DMS114 treated with DMSO at 0.1 percent for 48 hours (cell line): ENCODE data around the gene PTH1R.

Experiments used
- DNase-seq: peaks from one replicate; lab custom pipeline; 2025; ENCODE audit not compliant: unreplicated experiment; lab: John Stamatoyannopoulos, UW

PTH1R gene

DNA sequence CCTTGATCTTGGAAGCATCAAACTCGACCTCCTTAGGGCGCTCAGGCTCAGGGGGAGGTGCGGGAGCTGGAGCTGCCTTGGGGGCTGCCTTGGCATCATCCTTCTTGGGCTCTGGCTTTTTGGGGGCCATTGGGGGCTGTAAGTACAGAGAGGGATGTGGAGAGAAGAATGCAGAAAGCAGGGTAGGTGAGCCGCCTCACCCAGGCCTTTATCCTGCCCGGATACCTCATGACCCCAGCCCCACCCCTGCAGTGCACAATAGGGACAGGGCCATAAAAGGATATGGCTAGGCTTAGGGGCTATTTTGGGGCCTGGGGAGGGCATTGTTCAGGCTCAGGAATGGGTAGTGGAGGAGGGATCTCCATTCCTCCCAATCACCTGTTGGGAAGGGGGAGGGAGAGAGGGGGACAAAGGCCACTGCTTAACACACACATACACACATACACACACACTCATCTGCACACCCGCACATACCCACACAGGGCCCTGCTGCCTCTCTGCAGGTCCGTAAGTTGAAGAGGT lies 14.2 kb upstream of the PTH1R start, which contains the start of gene MYL3:
TSS of gene MYL3 (minus strand) at position 184 of the 522 bp plus-strand sequence. CDS start at position 130, 54 bp downstream.
- no peak for DNase-seq

DNA sequence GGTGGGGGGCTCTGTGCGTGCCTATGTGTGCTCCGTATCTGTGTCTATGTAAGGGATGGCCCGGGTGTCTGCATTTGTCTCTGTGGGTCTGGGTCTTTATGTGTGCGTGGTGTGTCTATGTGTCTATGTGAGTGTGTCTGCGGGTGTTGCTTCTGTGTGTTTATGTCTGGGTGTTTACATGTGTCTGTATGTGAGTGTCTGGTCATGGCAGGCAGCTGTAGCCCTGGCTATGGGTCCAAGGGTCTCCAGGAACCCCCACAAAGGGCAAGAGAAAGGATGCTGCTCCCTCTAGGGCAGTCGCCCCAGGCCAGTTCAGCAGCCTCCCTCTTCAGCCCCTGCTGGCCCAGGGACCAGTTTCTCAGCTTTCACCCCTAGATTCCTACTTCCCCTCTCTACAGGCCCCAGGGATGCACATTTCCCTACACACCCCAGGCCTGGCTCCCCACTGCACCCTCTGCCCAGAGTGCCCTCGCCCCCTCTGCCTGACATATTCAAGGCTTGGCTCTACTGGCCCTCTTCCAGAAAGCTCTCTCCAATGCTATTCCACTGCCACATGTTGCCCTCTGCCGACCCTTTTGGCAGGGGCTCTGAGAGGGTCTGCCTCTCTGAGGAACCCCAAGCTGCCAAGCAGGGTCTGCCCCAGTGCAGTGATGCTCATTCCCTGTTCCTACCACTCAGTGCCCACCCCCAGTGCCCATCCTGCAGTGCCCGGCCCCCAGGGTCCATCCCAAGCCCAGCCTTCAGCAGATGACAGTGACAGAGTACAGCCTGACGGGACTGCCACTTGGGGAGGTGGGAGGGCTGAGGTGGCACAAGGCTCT lies 13.2 kb upstream of the PTH1R start:
- DNase-seq: no peak

DNA sequence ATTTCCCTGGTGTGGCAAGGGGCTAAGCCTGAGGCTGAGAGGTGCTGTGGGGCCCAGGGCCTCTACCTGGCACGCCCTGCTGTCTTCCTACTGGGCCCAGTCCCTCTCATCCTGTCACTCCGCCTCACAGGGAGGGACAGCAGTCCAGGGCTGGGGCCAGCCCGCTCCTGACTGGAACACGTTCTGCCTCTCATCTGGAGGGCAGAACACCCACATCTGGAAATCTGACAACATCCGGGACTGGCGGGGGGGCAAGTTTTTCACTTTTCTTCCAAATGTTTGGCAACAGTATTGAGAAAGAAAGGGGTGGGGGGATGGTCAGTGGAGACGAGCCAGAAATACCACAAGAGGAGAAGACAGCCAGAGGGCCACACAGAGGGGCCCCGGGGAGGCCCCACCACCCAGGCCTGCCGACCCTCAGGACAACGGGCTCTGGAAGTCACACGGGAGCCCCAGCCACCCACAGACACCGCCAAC lies 12.5 kb upstream of the PTH1R start:
- DNase-seq: no peak

DNA sequence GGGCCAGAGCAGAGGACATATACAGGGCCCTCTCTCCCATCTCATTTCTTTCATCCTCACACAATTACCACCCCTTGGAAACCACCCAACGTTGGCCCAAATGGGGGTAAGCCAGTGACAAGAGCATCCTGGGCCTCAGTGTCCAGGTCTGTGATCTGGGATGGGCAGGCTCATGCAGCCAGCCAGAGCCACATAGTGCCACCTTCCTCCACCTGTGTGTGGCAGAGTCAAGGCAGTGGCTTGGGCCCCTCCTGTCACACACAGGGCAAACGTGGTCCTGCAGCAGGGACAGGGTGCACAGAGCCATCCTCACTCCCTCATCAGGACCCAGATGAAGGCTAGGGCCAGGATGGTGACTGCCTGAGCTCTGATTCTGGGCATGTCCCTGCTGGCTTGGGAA lies 12.0 kb upstream of the PTH1R start:
- no peak for DNase-seq

DNA sequence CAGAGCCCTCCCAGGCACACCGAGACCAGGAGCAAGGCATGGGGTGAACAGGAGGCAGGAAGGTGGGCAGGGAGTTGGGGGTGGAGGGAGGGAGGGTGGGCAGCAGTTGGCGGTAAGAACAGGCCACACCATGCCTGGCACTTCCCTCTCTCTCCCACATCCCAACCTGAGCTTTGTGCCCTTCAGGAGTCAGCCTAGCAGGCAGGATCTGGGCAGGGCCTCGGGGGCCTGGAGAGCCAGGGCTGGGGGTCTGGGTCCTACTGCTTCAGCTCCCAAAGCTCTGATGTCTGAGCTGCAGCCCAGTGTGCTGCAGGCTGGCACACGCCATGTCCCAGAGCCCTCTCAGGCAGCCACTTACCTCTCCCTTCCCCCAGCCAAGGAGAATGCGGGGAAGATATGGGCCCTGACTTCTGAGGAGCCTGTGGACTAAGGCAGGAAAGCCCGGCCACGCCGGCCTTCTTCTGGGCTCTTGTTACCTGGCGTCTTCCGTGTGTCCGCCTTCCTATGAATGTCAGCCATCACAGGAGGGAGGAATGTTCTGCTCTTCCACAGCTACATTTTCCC lies 11.4 kb upstream of the PTH1R start:
- no peak for DNase-seq

DNA sequence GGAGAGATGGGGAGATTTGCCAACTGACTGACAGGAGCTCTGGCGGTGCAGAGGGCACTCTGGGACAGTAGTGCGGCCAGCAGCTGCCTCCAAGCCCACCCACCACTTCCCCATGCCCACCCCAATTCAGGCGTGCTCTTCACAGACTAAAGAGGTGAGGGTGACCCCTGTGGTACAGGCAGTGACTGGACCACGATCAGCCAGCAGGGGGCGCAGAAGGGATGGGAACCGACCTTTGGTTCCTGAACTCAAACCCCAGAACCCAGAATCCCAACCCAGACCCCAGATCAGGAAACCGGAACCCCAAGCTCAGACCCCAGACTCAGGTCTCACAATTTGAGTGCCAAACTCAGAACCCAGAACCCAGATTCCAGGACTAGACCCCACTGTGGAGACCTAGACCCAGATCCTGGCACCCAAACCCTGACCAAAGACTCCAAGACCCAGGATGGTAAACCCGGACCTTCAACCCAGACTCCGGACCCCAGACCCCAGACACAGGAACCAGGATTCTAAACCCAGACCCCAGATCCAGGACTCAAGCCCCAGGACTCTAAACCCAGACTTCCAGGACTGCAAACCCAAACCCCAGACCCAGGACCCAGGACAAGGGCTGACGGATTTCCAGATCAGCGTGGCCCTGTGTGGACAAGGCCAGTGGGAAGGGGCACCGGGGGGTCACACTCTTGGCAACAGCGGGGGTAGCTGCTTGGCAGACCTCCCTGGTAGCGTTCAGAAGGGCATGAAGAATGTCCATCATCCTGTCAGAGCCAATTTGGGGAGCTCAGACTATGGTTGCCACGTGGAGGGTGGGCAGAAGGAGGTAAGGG lies 10.6 kb upstream of the PTH1R start:
- no peak for DNase-seq

DNA sequence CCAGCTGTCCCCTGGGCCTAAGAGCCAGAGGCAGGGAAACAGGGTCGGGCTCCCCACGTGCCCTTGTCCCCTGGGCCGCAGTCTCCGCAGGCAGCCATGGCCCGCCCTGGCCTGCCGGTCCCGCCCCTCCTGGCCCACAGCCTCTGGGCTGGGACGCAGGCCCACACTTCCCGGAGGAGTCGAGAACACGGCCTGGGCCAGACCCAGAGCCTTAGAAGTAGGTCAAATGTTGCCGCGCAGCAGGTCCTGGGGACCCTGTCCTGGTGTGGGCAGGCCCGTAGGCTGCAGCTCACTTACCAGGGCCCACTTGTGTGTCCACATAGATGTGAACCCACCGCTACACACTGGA lies 10.0 kb upstream of the PTH1R start:
- DNase-seq: no peak

DNA sequence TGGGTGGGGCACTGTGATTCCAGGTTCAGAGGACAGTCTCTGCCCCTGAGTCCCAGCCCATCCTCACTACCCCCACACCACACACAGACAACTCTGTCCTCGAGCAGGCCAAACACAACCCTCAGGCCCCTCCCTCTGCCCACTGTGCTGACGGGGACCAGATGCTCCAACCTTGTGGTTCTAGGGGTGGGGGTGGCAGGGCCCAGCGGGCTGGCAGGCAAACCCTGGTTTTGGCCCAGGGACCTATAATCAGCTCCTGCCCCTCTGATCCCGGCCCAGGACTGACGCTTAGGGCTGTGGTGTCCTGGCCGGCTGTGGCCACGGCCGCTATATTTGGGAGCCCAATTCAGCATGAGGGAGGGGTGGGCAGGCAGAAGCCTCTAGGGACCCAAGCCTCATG lies 9.2 kb upstream of the PTH1R start:
- DNase-seq: no peak

DNA sequence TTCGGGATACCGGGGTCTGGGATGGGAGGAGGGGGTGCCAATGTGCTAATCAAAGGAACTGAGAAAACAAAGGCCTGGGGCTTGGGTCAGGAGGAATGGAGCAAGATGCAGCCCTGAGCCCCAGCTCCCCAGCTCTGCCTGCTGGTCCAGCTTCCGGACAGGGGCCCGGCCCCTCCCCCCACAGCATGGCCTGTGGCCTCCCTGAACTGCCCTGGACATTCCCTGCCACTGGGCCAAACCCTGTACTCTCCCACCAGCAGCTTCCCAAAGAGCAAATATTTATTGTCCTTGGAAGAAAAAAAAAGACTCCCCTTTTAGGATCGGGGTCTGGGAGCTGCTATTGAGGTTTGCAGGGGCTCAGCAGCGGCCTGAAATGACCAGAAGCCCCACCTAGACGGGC lies 8.6 kb upstream of the PTH1R start:
- DNase-seq: no peak

DNA sequence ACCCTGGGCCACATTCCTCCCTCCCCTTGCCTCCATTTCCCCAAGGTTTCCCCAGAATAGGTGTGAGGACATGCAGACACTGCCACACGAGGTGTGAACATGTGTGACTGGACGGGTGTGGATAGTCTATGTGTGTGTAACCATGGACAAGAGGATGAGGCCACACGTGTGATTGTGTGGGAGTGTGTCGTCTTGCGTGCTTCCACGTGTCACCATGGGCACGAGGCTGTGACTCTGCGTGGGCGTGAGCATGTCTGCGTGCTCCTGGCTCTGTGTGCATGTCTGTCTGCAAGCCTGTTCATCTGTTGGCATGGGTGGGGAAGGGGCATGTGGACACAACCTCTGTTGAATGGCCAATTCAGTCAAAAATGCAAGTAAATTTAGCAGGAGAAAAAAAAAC lies 8.1 kb upstream of the PTH1R start:
- DNase-seq: no peak

DNA sequence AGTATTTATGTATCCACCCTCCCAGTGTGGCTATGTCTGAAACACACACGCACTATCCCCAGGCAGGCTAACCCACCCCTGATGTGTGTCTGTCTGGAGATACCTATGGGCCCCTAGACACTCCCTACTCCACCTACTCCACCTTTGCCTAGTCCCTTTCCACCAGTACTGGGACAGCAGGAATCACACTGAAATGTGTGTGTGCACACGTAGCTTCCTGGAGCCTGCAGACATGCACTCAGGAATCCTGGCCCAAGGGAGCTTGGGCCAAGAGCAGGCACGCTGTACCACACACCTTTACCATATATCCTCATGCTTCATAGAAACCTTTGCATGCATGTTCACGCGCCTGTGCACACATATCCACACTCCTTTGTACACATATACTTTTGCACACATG lies 6.9 kb upstream of the PTH1R start:
- DNase-seq: no peak

DNA sequence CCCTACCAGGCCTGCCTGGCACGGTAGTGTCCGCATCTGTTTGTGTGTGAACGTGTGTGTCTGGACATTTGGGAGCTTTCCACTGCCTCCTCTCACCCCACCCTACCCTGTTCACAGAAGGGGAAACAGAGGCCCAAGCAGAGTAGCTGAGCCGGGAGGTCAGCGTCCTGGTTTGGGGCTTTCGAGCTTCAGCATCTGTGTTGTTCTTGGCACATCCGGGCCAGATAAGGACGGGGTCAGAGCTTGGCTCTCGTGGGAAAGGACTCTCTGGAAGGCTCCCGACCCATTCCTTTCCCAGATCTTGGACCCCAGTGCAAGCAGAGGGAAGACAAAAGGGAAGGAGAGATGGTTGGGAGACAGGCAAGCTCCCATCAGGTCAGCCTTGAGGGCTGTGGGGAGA lies 6.3 kb upstream of the PTH1R start:
- DNase-seq: no peak

DNA sequence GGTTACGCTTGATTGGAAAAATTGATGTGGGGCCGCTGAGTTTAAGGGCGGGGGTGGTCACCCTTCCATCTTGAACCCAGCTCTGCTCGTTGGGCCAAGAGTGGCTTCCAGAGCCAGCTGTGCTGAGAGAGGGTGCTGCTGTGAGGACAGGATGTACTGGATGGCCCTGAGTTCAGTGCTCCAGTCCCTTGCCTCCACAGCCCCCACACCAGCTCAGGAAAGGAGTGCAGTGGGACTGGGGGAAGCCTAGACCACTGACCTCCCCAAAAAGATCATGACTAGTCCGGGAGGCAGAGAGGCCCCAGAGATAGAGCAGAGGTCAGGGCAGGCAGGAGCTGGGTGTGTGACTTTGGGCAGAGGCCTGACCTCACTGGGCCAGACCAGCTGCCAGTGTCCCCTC lies 4.0 kb upstream of the PTH1R start:
- no peak for DNase-seq

DNA sequence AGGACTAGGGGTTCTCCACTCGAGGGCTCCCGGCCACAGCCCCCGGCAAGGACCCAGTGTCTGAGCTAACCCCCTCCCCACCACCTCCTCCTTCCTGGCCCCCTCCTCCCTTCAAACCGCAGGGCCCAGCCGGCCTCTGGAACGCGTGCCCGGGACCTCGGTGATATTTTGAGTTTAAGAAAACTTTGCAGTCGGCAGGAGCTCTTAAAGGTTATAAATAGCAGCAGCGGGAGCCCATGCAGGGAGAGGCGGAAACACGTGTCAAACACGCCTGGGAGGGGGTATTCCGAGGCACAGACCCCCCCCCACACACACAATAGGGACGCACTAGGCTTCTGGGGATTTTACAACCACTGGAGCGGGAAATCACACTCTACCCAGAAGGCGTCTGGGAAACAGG lies 3.1 kb upstream of the PTH1R start:
- no peak for DNase-seq

DNA sequence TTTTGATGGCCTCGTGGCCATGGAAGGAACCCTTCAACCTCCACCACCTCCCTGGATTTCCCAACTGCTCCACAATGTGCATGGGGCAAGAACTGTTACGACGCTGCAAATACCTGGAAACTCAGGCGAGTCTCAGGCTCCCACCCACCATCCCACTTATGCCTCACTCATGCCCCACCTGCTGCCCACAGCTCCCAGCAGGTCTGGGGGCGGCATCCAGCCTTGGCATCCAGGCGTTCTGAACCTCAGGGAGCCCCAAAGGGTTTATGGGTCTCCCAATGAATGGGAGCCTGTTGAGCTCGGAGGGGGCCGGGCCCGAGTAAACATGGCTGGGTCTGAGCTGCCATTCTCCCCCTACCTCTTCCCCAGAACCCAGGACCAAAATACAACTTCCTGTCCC lies 2.0 kb upstream of the PTH1R start:
- DNase-seq: no peak

DNA sequence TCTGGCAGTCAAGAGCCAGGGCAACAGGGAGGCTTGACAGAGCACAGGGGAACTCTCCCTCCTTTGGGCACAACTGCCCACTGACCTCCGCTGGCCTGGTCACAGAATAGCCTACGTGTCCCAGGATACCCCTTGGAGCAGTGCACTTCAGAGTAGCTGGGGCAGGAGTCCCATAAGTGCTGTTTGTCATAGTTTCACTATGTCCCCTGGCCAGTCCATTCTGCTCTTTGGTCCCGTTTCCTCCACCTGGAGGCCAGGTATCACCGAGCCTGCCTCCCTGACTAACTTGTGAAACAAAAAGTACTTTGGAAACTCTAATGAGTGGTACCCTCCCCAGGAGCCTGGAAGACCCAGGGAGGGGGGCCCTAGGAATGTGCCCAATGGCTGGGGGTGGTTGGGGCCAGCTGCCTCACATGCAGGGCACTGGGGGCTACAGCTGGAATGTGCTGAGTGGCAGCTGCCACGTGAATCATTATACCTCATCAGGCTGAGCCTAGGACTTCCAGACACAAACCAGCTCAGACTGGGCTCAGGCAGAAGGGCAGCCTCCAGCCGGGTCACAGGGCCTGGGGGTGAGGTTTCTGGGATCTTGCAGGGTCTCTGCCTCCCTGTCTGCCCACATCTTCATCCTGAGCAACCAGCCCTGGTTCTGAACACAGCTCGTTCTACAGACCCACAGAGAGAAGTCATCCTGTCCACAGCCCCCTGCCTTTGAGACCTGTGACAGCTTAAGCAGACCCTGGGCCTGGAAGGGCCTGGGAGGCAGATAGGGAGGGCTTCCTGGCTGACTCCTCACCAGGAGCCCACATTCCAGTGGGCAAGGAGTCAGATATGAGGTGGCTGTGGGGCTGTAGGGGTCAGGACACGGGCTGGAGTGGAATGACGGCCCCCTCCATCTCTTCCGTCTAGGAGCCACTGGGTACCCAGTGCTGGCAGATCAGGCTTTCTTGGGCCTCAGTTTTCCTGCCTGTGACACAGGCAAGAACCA lies 914 bp upstream of the PTH1R start:
- DNase-seq: no peak

DNA sequence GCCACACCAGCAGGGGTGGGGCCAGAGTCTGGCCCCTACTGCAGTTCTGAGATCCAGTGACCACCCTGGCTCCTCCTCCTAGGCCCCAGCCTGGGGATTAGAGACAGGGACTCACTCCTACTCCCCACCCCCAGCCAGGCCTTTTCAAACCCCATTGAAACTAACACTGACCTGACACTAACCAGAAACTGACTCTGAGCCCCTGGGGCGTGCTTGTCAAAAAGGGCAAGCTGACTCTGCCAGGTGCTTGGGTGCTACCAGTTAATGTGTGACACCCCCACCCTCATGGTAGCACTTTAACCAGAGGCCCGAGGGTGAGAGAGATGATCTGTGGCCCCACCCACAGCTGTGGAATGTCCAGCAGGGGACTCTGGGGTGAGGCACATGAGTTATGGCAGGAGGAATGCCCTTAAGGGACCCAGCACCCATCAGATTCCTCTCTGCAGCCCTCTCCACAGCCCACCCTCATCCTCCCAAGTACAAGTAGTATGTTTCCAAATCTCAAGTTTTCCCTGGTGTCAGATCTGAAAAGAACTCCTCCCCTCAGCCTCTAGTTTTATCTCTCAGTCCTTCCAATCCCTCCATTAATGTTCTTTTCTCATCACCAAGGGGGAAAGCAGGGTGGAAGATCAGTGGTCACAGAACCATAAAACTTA lies 1.4 kb downstream of the PTH1R start:
- no peak for DNase-seq

DNA sequence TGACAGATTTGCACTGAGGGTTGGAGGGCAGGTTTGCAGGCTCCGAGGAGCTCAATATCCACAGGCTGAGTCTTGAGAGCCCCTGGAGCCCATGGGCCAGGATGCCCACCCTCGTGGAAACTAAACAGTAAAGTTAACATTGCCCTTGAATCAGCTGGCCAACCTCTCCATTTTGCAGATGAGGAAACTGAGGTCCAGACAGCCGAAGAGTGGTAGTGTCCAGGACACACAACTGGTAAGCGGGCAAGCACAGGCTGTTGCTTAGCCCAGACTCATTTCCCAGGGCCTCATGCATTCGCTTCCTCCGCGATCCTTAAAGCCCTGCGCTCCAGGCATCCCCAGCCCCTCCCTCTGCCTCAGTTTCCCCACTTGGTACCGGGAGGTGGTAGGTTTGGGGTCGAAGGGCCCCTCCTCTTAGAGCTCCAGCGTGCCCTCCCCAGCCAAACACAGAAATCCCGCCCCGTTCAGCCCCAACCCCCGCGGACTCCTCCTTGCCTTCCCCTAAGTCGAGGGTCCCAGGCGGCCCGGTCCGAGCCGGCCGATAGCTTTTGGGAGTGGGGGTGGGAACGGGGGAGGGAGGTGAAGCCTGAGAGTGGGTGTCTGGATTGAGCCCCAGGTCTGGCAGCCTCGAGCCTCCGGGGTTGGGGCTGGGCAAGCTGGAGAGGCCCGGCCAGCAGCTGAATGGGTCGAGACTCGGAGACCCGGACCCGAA lies 3.5 kb downstream of the PTH1R start:
- DNase-seq: no peak

DNA sequence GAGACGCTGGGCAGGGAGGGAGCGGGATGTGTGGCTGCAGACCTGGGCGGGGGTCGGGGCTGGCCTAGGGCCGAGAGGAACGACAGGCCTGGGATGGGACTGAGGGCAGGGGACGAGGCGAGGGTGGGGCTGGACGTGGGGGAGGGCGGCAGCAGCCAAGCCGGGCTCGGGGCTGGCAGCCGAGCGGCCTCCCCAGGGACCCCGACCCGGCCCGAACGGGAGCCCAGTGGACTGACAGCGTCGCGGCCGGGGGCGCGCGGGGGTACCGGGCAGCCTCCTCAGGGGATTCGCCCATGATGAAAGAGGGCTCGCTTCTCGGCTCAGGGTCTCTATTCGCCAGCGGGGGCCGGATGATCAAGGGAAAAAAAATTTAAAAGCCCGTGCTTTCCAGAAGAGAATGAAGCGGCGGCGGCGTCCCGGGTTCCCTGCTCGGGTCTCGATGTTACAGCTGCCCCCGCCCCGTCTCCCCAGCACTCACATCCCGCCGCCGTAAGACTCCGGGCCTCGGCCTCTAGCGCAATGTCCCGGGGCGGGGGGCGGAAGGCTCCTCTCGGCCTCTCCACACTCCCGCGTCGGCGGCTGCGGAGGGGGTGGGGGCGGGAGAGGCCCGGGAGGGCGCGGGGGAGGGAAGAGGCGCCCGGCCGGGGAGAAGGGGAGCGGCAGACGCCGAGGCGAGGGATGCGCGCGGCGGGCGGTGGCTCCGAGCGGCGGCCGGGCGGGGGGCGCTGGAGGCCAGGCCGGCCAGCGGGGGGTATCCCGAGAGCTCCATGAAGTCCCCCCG lies 4.3 kb downstream of the PTH1R start:
- DNase-seq: no peak
